Measurements from ENCODE around the gene PCDH1. TPM values are rescaled to one million over a fixed set of nuclear protein-coding genes. Genes with fewer than 3 reads are reported as not detected.

The PCDH1 gene
- total RNA-seq, 1 donor from 2014 or later = 66.6 TPM

DNA sequence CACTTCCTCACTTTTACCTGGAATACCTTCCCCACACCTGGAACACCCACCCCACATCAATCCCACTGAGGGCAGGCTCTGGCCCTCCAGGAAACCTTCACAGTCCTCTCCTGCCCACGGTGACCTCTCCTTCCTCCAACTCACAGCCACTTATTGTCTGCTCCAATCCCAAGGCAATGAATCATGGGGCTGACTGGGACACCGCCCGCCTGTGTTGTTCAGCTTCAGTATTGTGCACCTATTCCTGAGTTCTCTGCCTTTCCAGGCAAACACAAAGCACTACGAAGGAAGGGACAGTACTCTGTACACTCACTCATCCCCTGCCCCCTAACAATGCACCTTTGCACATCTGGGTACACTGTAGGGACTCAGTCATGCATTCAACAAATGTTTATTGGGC lies 7.3 kb downstream of the PCDH1 start:
- H3K4me1 ChIP-seq = peaks cover 27% of the 10 kb centered on the region
- peaks cover under 1% of the 10 kb centered on the region for H3K27me3 ChIP-seq
- no peaks in the 10 kb centered on the region for H3K9me3 ChIP-seq
- TF ChIP-seq CTCF (IDR thresholded peaks at IDR 0.05) = no peak
- DNase-seq (peak; percentile 29), ATAC-seq (no peak)
- H3K36me3 ChIP-seq = peaks cover 12% of the 10 kb centered on the region
- no peak overlapping the region for H3K4me3 ChIP-seq
- intact Hi-C loops (cut with DNase I) = no loop called here
- no peak overlapping the region for H3K27ac ChIP-seq

DNA sequence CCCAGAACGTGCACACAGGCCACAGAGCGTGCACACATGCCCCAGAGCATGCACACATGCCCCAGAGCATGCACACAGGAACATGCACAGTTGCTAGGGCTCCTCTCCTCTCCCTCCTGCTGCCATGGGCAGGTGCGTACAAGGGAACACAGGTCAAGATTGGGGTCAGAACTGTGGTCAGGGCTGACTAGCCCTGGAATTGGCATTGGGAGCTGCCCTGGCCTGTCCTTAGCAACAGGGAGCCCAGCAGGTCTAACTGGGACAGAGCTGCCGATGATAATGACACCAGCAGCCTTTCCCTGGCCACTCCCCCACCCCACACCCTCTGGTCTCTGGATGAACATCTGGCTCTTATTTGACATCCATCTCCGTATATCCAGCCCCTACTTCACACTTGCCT lies 8.0 kb downstream of the PCDH1 start:
- peak; percentile 35 for DNase-seq
- peaks cover 13% of the 10 kb centered on the region for H3K36me3 ChIP-seq
- H3K27me3 ChIP-seq = no peaks in the 10 kb centered on the region
- H3K4me1 ChIP-seq = peaks cover 27% of the 10 kb centered on the region
- H3K27ac ChIP-seq = no peak overlapping the region
- H3K9me3 ChIP-seq = no peaks in the 10 kb centered on the region
- intact Hi-C loops (cut with DNase I) = no loop called here
- no peak for TF ChIP-seq CTCF (IDR thresholded peaks at IDR 0.05)
- ATAC-seq = no peak
- H3K4me3 ChIP-seq = no peak overlapping the region

GRCh38 chr5:141869514-141869913 lies 8.7 kb downstream of the PCDH1 start:
- no peak for ATAC-seq
- Histone ChIP-seq H3K9me3 (no peaks in the 10 kb centered on the region), H3K27ac (no peak overlapping the region), H3K4me1 (peaks cover 21% of the 10 kb centered on the region), H3K4me3 (no peak overlapping the region), H3K27me3 (no peaks in the 10 kb centered on the region), H3K36me3 (peaks cover 20% of the 10 kb centered on the region)
- peak; percentile 59 for DNase-seq
- no peak for TF ChIP-seq CTCF (IDR thresholded peaks at IDR 0.05)
- intact Hi-C loops (cut with DNase I) = no loop called here

DNA sequence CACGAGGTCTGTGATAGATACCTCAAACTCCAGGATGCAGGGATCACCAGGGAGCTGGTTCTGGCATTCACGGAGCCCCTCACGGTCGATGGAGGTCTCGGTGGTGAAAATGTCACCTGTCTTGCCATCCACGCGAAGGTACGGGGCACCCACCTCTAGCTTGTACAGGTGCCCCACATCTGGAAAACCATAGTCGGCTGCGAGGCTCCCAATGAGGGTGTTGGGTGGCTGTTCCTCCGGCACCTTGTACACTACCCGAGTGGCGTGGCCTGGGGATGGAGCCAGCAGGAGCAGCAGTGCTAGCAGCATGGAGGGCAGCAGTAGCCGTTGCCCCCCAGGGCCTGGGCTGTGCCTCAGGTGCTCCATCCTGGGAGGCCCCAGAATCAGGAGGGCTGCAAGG lies 9.2 kb downstream of the PCDH1 start:
- no peak overlapping the region for H3K27ac ChIP-seq
- H3K27me3 ChIP-seq = no peaks in the 10 kb centered on the region
- peaks cover 25% of the 10 kb centered on the region for H3K36me3 ChIP-seq
- H3K4me3 ChIP-seq = no peak overlapping the region
- ATAC-seq (no peak), DNase-seq (peak; percentile 40)
- intact Hi-C loops (cut with DNase I) = no loop called here
- no peaks in the 10 kb centered on the region for H3K9me3 ChIP-seq
- peaks cover 21% of the 10 kb centered on the region for H3K4me1 ChIP-seq
- no peak for TF ChIP-seq CTCF (IDR thresholded peaks at IDR 0.05)

- Histone ChIP-seq H3K4me3 (no peak overlapping the region), H3K27me3 (no peaks in the 10 kb centered on the region), H3K4me1 (peaks cover 18% of the 10 kb centered on the region), H3K9me3 (no peaks in the 10 kb centered on the region), H3K36me3 (peaks cover 25% of the 10 kb centered on the region), H3K27ac (no peak overlapping the region)
- intact Hi-C loops (cut with DNase I) = no loop called here
- ATAC-seq (no peak), DNase-seq (peak; percentile 39)
- TF ChIP-seq CTCF (IDR thresholded peaks at IDR 0.05) = no peak
These were observed 9.7 kb downstream of the PCDH1 start for GRCh38 chr5:141868541-141868940.

DNA sequence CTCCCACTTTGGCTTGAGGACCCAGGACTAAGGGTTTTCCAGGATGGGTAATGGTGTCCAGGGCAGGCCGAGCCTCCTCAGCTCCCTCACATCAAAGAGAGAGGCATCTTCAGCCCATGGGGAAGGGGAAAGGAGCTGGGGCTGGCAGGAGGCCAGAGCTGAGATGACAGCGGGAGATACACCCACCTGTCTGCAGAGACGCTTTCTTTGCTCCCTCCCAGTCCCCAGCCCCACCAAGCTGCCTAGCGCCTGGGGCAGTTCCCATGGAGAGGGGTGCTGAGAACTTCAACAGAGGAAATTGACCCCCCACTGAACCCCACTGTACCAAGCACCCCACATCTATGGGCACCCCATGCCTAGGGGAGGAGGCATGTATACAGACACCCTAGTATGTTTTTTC lies 10.6 kb downstream of the PCDH1 start:
- no peak overlapping the region for H3K27ac ChIP-seq
- DNase-seq (peak; percentile 40), ATAC-seq (no peak)
- H3K36me3 ChIP-seq = peaks cover 25% of the 10 kb centered on the region
- no peak overlapping the region for H3K4me3 ChIP-seq
- H3K4me1 ChIP-seq = peaks cover 17% of the 10 kb centered on the region
- intact Hi-C loops (cut with DNase I) = no loop called here
- H3K27me3 ChIP-seq = no peaks in the 10 kb centered on the region
- H3K9me3 ChIP-seq = no peaks in the 10 kb centered on the region
- TF ChIP-seq CTCF (IDR thresholded peaks at IDR 0.05) = no peak

All from upper lobe of right lung (tissue), 1 donor.